B cell (primary cell): ENCODE data around the gene CDRT4. TPM values are rescaled to one million over a fixed set of nuclear protein-coding genes. Genes with fewer than 3 reads are reported as not detected.

Experiments used
- ATAC-seq: fragments of 200-7000 bp; cut with Tn5 transposase; one replicate; pipeline ENCODE4 v1.10.0; 2021; ENCODE audit warnings: low read depth, mild to moderate bottlenecking, moderate number of reproducible peaks, moderate library complexity
- CTCF ChIA-PET: fragments of 350-600 bp; sonication (Branson Sonifier 250); formaldehyde crosslinking; loops from one replicate; lab custom pipeline; 2021; ENCODE audit warnings: antibody characterized with exemption, inconsistent platforms; lab: Charles Lee
- POLR2A ChIA-PET: fragments of 350-600 bp; sonication (Branson Sonifier 250); formaldehyde crosslinking; loops from one replicate; lab custom pipeline; 2021; ENCODE audit warnings: antibody characterized with exemption; lab: Charles Lee
- DNase-seq: peaks from one replicate; pipeline ENCODE4 v3.0.0; 2013
- H2AFZ ChIP-seq: 2 replicates; pipeline ENCODE4 v1.6.1; 2012; ENCODE audit warnings: mild to moderate bottlenecking, low read depth, low read length; ENCODE audit not compliant: insufficient read depth, poor library complexity, severe bottlenecking
- H3K27ac ChIP-seq, 2 donors: 1 replicate in 1 of 2; 2 replicates in 1 of 2; pipeline ENCODE4 v1.5.1; 2012 to 2013; ENCODE audit warnings: low read length in 2 of 2, mild to moderate bottlenecking in 2 of 2, moderate library complexity in 1 of 2
- H3K27me3 ChIP-seq, 4 experiments: fragments of 200-600 bp in 1 of 4; sonication (generic) in 1 of 4; replicated peaks in 1 of 4; 1 replicate in 2 of 4; 2 replicates in 2 of 4; pipeline versions ENCODE4 v1.6.1 to v1.7.0; 2013 to 2016; ENCODE audit warnings: low read length in 3 of 4, mild to moderate bottlenecking in 2 of 4, mixed read lengths in 1 of 4, moderate library complexity in 1 of 4; ENCODE audit not compliant: insufficient read depth in 4 of 4, control insufficient read depth in 3 of 4; ENCODE audit errors: control extremely low read depth in 1 of 4
- H3K36me3 ChIP-seq, 2 experiments: replicated peaks in 1 of 2; 1 replicate in 1 of 2; 2 replicates in 1 of 2; pipeline versions ENCODE4 v1.6.1 to v1.7.1; 2013; ENCODE audit warnings: low read length in 1 of 2; ENCODE audit not compliant: insufficient read depth in 2 of 2, control insufficient read depth in 1 of 2; ENCODE audit errors: control extremely low read depth in 1 of 2, extremely low read depth in 1 of 2
- H3K4me1 ChIP-seq, 2 donors: fragments of 200-600 bp in 1 of 2; sonication (generic) in 1 of 2; 1 replicate in 1 of 2; 2 replicates in 1 of 2; pipeline versions ENCODE4 v1.5.1 to v1.6.1; 2013 to 2017; ENCODE audit warnings: low read length in 2 of 2; ENCODE audit not compliant: control insufficient read depth in 2 of 2, insufficient read depth in 2 of 2
- H3K4me2 ChIP-seq: replicated peaks from 2 replicates; pipeline ENCODE3; 2012; ENCODE audit warnings: mild to moderate bottlenecking, low read depth, low read length; ENCODE audit not compliant: poor library complexity, severe bottlenecking
- H3K4me3 ChIP-seq, 5 experiments: fragments of 200-600 bp in 1 of 5; sonication (generic) in 1 of 5; 1 replicate in 3 of 5; 2 replicates in 2 of 5; pipeline versions ENCODE4 v1.5.1 to v1.7.0; 2011 to 2016; ENCODE audit warnings: low read length in 4 of 5, mild to moderate bottlenecking in 4 of 5, low read depth in 2 of 5, control low read depth in 1 of 5, moderate library complexity in 1 of 5; ENCODE audit not compliant: insufficient read depth in 1 of 5; ENCODE audit errors: control extremely low read depth in 1 of 5, extremely low read depth in 1 of 5
- H3K79me2 ChIP-seq: fragments of 200-600 bp; sonication (generic); one replicate; pipeline ENCODE4 v1.6.0; 2016; ENCODE audit warnings: low read length; ENCODE audit not compliant: control insufficient read depth, insufficient read depth
- H3K9ac ChIP-seq: fragments of 200-600 bp; sonication (generic); 2 replicates; pipeline ENCODE4 v1.6.1; 2017; ENCODE audit warnings: mild to moderate bottlenecking, low read length, moderate library complexity
- H3K9me3 ChIP-seq, 3 donors: one replicate each; pipeline versions ENCODE4 v1.6.1 to v1.7.1; 2013; ENCODE audit warnings: low read length in 2 of 3; ENCODE audit not compliant: control insufficient read depth in 2 of 3, insufficient read depth in 1 of 3; ENCODE audit errors: control extremely low read depth in 1 of 3
- H4K20me1 ChIP-seq: 2 replicates; pipeline ENCODE4 v1.6.0; 2012; ENCODE audit warnings: mild to moderate bottlenecking, low read length; ENCODE audit not compliant: insufficient read depth, control insufficient read depth, poor library complexity, severe bottlenecking
- H3K27ac Mint-ChIP-seq: one replicate; pipeline ENCODE4 v1.8.0; 2021; ENCODE audit warnings: mixed read lengths
- H3K27me3 Mint-ChIP-seq: one replicate; pipeline ENCODE4 v1.8.0; 2021; ENCODE audit warnings: mixed read lengths
- H3K4me1 Mint-ChIP-seq: one replicate; pipeline ENCODE4 v1.8.0; 2021; ENCODE audit warnings: mixed read lengths
- H3K4me3 Mint-ChIP-seq: one replicate; pipeline ENCODE4 v1.8.0; 2021; ENCODE audit warnings: mixed read lengths
- H3K9me3 Mint-ChIP-seq: one replicate; pipeline ENCODE4 v1.8.0; 2022; ENCODE audit warnings: mixed read lengths; ENCODE audit not compliant: insufficient read depth
- CTCF ChIP-seq: fragments of 200-600 bp; IDR thresholded peaks from one replicate; pipeline ENCODE4 v1.8.0; 2022; ENCODE audit warnings: antibody characterized with exemption, mild to moderate bottlenecking
- EZH2 ChIP-seq: IDR thresholded peaks from 2 replicates; pipeline ENCODE4 v1.6.1; 2012; ENCODE audit warnings: borderline replicate concordance, low read depth, mild to moderate bottlenecking, moderate library complexity, low read length; ENCODE audit not compliant: insufficient read depth, poor library complexity, severe bottlenecking
- WGBS: methylation state at CpG from one replicate; pipeline ENCODE4 v1.1.5; 2013; ENCODE audit warnings: missing lambda C conversion rate; ENCODE audit not compliant: insufficient coverage; 5-methylcytosine and 5-hydroxymethylcytosine counted together
- intact Hi-C: fragments of 100-400 bp; cut with micrococcal nuclease; formaldehyde crosslinking; loops from one replicate; pipeline ENCODE4 v1.10.0; 2022
- polyA plus RNA-seq: library from polyadenylated mRNA; depleted of rRNA; stranded (reverse); fragments of >200 nt; gene quantifications from 2 replicates; pipeline ENCODE4 v1.2.3, GENCODE V29; 2012
- total RNA-seq, 2 donors: library from RNA; stranded (reverse); fragments of 120-200 nt in 1 of 2; gene quantifications; 1 replicate in 1 of 2; 2 replicates in 1 of 2; pipeline versions ENCODE4 v1.2.3 to v1.2.4, GENCODE V29; 2013 to 2022

CDRT4 gene
- total and polyA plus RNA-seq, 2 donors (not counting 1 experiment from before 2014, with no cell fraction given): 11.6 to 23.0 TPM

- Mint-ChIP-seq H3K9me3 (peaks cover 2% of the 10 kb centered on the region), H3K4me3 (no peak overlapping the region), H3K27ac (no peak overlapping the region), H3K27me3 (no peaks in the 10 kb centered on the region), H3K4me1 (peaks cover 9% of the 10 kb centered on the region)
- Histone ChIP-seq H3K27me3 (no peaks in the 10 kb centered on the region), H3K79me2 (no peaks in the 10 kb centered on the region), H3K27ac (peak overlapping the region in 1 of 2 donors; percentile 35), H3K4me1 (peaks cover 4 to 9% of the 10 kb centered on the region in 2 donors), H3K9ac (no peak overlapping the region), H3K9me3 (peaks cover 0 to 23% (median 12%) of the 10 kb centered on the region in 3 donors), H2AFZ (peak overlapping the region; percentile 52), H4K20me1 (no peaks in the 10 kb centered on the region), H3K4me3 (no peak overlapping the region), H3K4me2 (peak overlapping the region; percentile 28), H3K36me3 (no peaks in the 10 kb centered on the region)
- peak; percentile 34 for DNase-seq
- CTCF ChIA-PET: interaction anchor here (0.8 kb wide), 1 partner anchor 66 kb away, joined by 3 read pairs; no protein-coding TSS in a partner anchor
- POLR2A ChIA-PET: no interaction called here
- no peak for TF ChIP-seq CTCF
- TF ChIP-seq EZH2: no peak
- intact Hi-C loops: no loop called here
- WGBS: 100% methylated on average over 2 of the region's 3 CpGs
- ATAC-seq: peak; percentile 28
Measured at GRCh38 chr17:15436473-15437302, 30.7 kb downstream of the CDRT4 start.

- Histone ChIP-seq H3K27ac (no peak overlapping the region), H3K9ac (no peak overlapping the region), H3K4me2 (no peak overlapping the region), H3K27me3 (no peaks in the 10 kb centered on the region), H3K36me3 (no peaks in the 10 kb centered on the region), H3K9me3 (peaks cover 0 to 18% (median 12%) of the 10 kb centered on the region in 3 donors), H4K20me1 (no peaks in the 10 kb centered on the region), H3K79me2 (no peaks in the 10 kb centered on the region), H2AFZ (no peak overlapping the region), H3K4me3 (no peak overlapping the region), H3K4me1 (peaks cover 4 to 9% of the 10 kb centered on the region in 2 donors)
- TF ChIP-seq EZH2: no peak
- no peak for TF ChIP-seq CTCF
- intact Hi-C loops: no loop called here
- ChIA-PET POLR2A (no interaction called here), CTCF (no interaction called here)
- H3K9me3 Mint-ChIP-seq: peaks cover 2% of the 10 kb centered on the region
- no peak overlapping the region for H3K27ac Mint-ChIP-seq
- H3K4me1 Mint-ChIP-seq: peaks cover 9% of the 10 kb centered on the region
- ATAC-seq: no peak
- no peaks in the 10 kb centered on the region for H3K27me3 Mint-ChIP-seq
- H3K4me3 Mint-ChIP-seq: no peak overlapping the region
- 93% methylated on average over 4 of the region's 8 CpGs for WGBS
- no peak for DNase-seq
Measured at GRCh38 chr17:15434956-15435355, 32.5 kb downstream of the CDRT4 start.
